A549 (cell line): ENCODE results near the gene ATRN.

Source experiments
- CEBPB ChIP-seq, 2 experiments: fragments of >200 bp in 1 of 2; sonication (Bioruptor Twin) in 1 of 2; formaldehyde crosslinking in 1 of 2; IDR thresholded peaks; 2 replicates each; pipeline ENCODE4 v1.6.1; 2012 to 2016
- CTCF ChIP-seq: fragments of >200 bp; sonication (Bioruptor Twin); formaldehyde crosslinking; IDR thresholded peaks from 3 replicates; pipeline ENCODE4 v1.5.1; 2016
- ELK1 ChIP-seq: fragments of 150-350 bp; IDR thresholded peaks from 2 replicates; pipeline ENCODE4 v1.6.1; 2014; ENCODE audit warnings: low read depth, mild to moderate bottlenecking, low read length
- EP300 ChIP-seq, 2 experiments: fragments of >200 bp; sonication (Bioruptor Twin); formaldehyde crosslinking; IDR thresholded peaks; 2 replicates in 1 of 2; 3 replicates in 1 of 2; pipeline ENCODE4 v1.6.1; 2016 to 2017
- JUN ChIP-seq, 2 experiments: fragments of >200 bp; sonication (Bioruptor Twin); formaldehyde crosslinking; IDR thresholded peaks; 2 replicates in 1 of 2; 3 replicates in 1 of 2; pipeline ENCODE4 v1.6.1; 2016 to 2017
- MAX ChIP-seq: IDR thresholded peaks from 2 replicates; pipeline ENCODE4 v1.6.1; 2012
- PHF8 ChIP-seq: fragments of 200-600 bp; sonication (generic); IDR thresholded peaks from 2 replicates; pipeline ENCODE4 v1.6.1; 2016; ENCODE audit warnings: low read depth, mild to moderate bottlenecking, antibody characterized with exemption, moderate library complexity, borderline replicate concordance
- POLR2A ChIP-seq: IDR thresholded peaks from 2 replicates; pipeline ENCODE4 v1.6.1; 2012; ENCODE audit warnings: mild to moderate bottlenecking, low read length
- RAD21 ChIP-seq, 2 experiments: fragments of >200 bp in 1 of 2; sonication (Bioruptor Twin) in 1 of 2; formaldehyde crosslinking in 1 of 2; IDR thresholded peaks in 1 of 2; conservative IDR thresholded peaks in 1 of 2; 2 replicates in 1 of 2; 3 replicates in 1 of 2; pipeline ENCODE4 v1.6.1; 2012 to 2018; ENCODE audit warnings: inconsistent platforms in 1 of 2
- RCOR1 ChIP-seq: fragments of 150-350 bp; IDR thresholded peaks from 2 replicates; pipeline ENCODE4 v1.6.1; 2014; ENCODE audit warnings: antibody characterized with exemption, low read length, low read depth
- REST ChIP-seq: fragments of 200-600 bp; sonication (generic); IDR thresholded peaks from 2 replicates; pipeline ENCODE4 v1.6.1; 2016; ENCODE audit warnings: antibody characterized with exemption, mild to moderate bottlenecking, moderate library complexity
- RNF2 ChIP-seq: fragments of 200-600 bp; sonication (generic); IDR thresholded peaks from 2 replicates; pipeline ENCODE4 v1.6.1; 2016; ENCODE audit warnings: low read depth, mild to moderate bottlenecking, antibody characterized with exemption, moderate library complexity, borderline replicate concordance
- SREBF2 ChIP-seq: fragments of 450-650 bp; IDR thresholded peaks from 2 replicates; pipeline ENCODE4 v1.6.1; 2014; ENCODE audit warnings: mild to moderate bottlenecking, moderate library complexity
- USF2 ChIP-seq: fragments of 450-650 bp; IDR thresholded peaks from 2 replicates; pipeline ENCODE4 v1.6.1; 2014; ENCODE audit warnings: antibody characterized with exemption

- TF ChIP-seq POLR2A (no peak), EP300 (IDR thresholded peaks at IDR 0.05) (no peak), RNF2 (no peak), PHF8 (no peak), REST (no peak), USF2 (no peak), MAX (no peak), SREBF2 (no peak), RAD21 (conservative IDR thresholded peaks at IDR 0.05 in 1 of 2, IDR thresholded peaks at IDR 0.05 in 1 of 2) (no peak), CTCF (no peak), ELK1 (no peak), RCOR1 (no peak), CEBPB (IDR thresholded peaks at IDR 0.05) (no peak), JUN (IDR thresholded peaks at IDR 0.05) (no peak)
Measured at GRCh38 chr20:3461211-3461771, 9.5 kb upstream of the ATRN start.
